ENCODE data around the gene OR51V1.

DNA sequence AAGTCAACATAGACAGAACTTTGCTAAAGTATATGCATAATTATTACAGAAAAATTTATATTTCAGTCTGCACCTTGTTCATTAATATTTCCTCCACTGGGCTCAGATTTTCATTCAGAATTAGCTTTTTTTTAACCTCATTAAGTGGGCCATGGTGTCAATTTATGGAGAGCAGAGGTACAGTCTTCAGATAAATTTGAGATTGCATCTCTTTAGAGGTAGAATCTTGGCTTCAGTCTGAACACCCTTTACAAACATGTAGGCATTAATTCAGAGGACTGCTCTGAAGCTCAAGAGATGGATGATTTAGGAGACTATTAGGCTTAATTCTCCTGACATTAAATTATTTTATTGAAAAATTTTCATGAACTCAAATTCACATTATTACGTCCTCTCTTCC, 29.8 kb upstream of the OR51V1 start:
- TF ChIP-seq POLR2A (IDR thresholded peaks at IDR 0.05), result no peak
- TF ChIP-seq CTCF (IDR thresholded peaks at IDR 0.05), result no peak
